HFFc6 (cell line): ENCODE results near the gene FRAS1. TPM values are rescaled to one million over a fixed set of nuclear protein-coding genes. Genes with fewer than 3 reads are reported as not detected.
"Not testable (repeated sequence)": the region's sequence is repeated elsewhere in the genome, so short reads cannot be mapped to it uniquely, and the experiment has no call there.

Source experiments
- DNase-seq: peaks from one replicate; pipeline ENCODE4 v3.0.0-alpha.2; 2018
- H3K27ac Mint-ChIP-seq: 2 replicates; pipeline ENCODE4 v1.8.0; 2020; ENCODE audit warnings: mild to moderate bottlenecking, mixed read lengths
- H3K27me3 Mint-ChIP-seq: 2 replicates; pipeline ENCODE4 v1.8.0; 2021; ENCODE audit warnings: mild to moderate bottlenecking, moderate library complexity, mixed read lengths; ENCODE audit not compliant: insufficient read depth
- H3K36me3 Mint-ChIP-seq: 2 replicates; pipeline ENCODE4 v1.8.0; 2021; ENCODE audit warnings: low read depth, mixed read lengths
- H3K4me1 Mint-ChIP-seq: 2 replicates; pipeline ENCODE4 v1.8.0; 2020; ENCODE audit warnings: low read depth, mixed read lengths
- H3K4me3 Mint-ChIP-seq: 2 replicates; pipeline ENCODE4 v1.8.0; 2020; ENCODE audit warnings: mild to moderate bottlenecking, moderate library complexity, mixed read lengths
- H3K9me3 Mint-ChIP-seq: 2 replicates; pipeline ENCODE4 v1.8.0; 2020; ENCODE audit warnings: mild to moderate bottlenecking, mixed read lengths
- total RNA-seq, 6 experiments: library from RNA; stranded (reverse); fragmentation: NEBNext Ultra II Directional; extraction: Animal tissue kit (Norgen Biotek cat#: 25700); gene quantifications; 2 replicates in 1 of 6; 3 replicates in 5 of 6; pipeline ENCODE4 v1.2.3, GENCODE V29; 2021
- TF ChIP-seq, protein P1 (sequence below): fragments of 200-600 bp; sonication (generic); IDR thresholded peaks from 2 replicates; pipeline ENCODE4 v1.5.0; 2021; ENCODE audit warnings: antibody characterized with exemption, mild to moderate bottlenecking

The FRAS1 gene
- total RNA-seq, 6 experiments from 2014 or later, result 1.7 to 11.0 (median 2.3) TPM

DNA sequence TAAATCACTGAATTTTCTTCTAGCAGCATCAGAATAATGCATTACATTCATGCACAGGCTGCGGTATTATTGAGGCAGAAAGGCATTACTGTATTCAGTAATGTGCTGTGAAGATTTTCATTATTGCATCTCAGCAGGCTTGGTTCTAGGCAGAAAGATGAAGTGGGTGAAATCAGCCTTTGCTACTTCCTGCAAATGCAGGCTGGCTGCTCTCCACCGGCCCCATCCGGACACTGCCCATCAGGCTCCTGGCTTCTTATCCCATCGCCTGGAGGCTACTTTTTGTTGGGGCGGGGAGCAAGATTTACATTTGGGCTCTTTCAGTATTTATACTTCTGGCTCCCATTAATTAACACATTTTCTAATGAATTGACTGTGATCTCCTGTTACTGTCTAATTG, 117.8 kb downstream of the FRAS1 start:
- Mint-ChIP-seq H3K9me3 (no peaks in the 10 kb centered on the region), H3K36me3 (no peaks in the 10 kb centered on the region), H3K27ac (no peak overlapping the region), H3K27me3 (no peaks in the 10 kb centered on the region; the same call in 1 of the 2 replicates), H3K4me1 (peaks cover 7% of the 10 kb centered on the region; the same call in 1 of the 2 replicates), H3K4me3 (no peak overlapping the region)
- no peak for DNase-seq
- TF ChIP-seq, protein P1, sequence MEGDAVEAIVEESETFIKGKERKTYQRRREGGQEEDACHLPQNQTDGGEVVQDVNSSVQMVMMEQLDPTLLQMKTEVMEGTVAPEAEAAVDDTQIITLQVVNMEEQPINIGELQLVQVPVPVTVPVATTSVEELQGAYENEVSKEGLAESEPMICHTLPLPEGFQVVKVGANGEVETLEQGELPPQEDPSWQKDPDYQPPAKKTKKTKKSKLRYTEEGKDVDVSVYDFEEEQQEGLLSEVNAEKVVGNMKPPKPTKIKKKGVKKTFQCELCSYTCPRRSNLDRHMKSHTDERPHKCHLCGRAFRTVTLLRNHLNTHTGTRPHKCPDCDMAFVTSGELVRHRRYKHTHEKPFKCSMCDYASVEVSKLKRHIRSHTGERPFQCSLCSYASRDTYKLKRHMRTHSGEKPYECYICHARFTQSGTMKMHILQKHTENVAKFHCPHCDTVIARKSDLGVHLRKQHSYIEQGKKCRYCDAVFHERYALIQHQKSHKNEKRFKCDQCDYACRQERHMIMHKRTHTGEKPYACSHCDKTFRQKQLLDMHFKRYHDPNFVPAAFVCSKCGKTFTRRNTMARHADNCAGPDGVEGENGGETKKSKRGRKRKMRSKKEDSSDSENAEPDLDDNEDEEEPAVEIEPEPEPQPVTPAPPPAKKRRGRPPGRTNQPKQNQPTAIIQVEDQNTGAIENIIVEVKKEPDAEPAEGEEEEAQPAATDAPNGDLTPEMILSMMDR, result no peak

DNA sequence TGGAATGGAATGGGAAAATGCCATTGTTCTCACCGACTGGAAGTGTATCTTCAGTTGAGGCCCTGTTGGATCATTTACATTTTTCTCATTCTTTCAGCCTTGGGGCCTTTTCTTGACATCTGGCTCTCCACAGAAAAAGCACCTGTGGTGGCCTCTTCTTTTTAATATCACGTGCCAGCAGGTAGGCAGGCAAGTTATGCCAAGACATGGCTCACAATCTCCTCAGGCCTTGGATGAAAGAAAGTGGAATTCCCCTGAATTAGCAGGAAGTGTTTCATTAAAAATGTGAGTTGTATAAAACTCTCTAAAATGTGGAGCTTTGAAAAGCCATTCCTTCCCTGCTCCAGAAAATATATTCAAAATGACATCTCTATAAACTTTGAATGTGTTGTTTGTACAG, 122.1 kb downstream of the FRAS1 start:
- no peak overlapping the region for H3K4me3 Mint-ChIP-seq
- peaks cover 5% of the 10 kb centered on the region; the same call in 1 of the 2 replicates for H3K36me3 Mint-ChIP-seq
- H3K9me3 Mint-ChIP-seq, result no peaks in the 10 kb centered on the region; the same call in 1 of the 2 replicates

DNA sequence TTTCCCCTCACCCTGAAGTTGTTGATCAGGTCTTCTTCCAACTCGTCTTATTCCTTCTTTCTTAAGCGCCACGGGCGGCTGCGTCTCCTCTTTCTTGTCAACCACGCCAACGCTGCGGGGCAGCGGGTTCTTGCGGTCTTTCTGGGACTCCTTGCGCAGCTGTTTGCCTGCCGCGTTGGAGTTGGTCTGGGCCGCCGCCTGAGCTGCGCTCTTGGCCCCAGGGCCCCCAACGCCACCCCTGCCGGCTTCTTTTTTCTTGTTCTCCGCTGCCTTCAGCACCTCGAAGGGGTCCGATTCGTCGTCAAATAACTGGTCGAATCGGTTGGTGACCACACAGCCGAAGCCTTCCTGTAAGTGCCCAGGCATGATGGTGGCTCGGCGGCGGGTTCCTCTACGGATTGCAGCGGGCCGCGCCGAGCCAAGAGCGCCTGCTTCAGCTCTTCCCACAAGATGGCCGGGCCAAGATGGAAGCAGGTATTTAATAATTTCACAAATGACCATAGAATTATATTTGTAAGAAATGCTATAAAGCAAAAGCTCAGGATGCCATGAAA, 124.6 kb downstream of the FRAS1 start:
- H3K4me1 Mint-ChIP-seq, DNase-seq, H3K36me3 Mint-ChIP-seq, H3K27ac Mint-ChIP-seq, H3K27me3 Mint-ChIP-seq, H3K9me3 Mint-ChIP-seq, H3K4me3 Mint-ChIP-seq: not testable (repeated sequence)

More for the DNA sequence above, 122.1 kb downstream of the FRAS1 start:
- DNase-seq, result no peak
- H3K4me1 Mint-ChIP-seq, result peaks cover 7% of the 10 kb centered on the region; the same call in 1 of the 2 replicates
- H3K27me3 Mint-ChIP-seq, result no peaks in the 10 kb centered on the region; the same call in 1 of the 2 replicates
- TF ChIP-seq, protein P1, result no peak
- H3K27ac Mint-ChIP-seq, result no peak overlapping the region

DNA sequence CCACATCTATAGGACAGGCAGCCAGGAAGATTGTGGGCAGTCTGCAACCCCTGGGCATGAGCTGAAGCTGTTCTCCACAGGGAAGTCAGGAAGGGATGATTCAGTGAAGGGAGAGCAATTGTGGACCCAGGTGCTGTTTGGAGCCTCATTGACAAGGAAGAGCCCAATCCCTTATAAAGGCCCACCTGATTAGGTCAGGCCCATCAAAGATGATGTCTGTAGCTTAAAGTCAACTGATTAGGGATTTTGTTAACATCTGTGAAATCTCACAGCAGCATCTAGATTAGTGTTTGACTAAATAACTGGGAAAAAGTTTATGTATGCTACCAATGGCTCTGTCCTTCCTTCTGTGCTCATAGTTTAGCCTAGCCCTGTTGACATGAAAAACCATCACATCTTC, 127.5 kb downstream of the FRAS1 start:
- TF ChIP-seq, protein P1, result no peak
- Mint-ChIP-seq H3K36me3 (peaks cover 5% of the 10 kb centered on the region; the same call in 1 of the 2 replicates), H3K27ac (no peak overlapping the region), H3K4me1 (no peaks in the 10 kb centered on the region; the same call in 1 of the 2 replicates), H3K4me3 (no peak overlapping the region), H3K9me3 (no peaks in the 10 kb centered on the region; the same call in 1 of the 2 replicates), H3K27me3 (no peaks in the 10 kb centered on the region)
- no peak for DNase-seq

DNA sequence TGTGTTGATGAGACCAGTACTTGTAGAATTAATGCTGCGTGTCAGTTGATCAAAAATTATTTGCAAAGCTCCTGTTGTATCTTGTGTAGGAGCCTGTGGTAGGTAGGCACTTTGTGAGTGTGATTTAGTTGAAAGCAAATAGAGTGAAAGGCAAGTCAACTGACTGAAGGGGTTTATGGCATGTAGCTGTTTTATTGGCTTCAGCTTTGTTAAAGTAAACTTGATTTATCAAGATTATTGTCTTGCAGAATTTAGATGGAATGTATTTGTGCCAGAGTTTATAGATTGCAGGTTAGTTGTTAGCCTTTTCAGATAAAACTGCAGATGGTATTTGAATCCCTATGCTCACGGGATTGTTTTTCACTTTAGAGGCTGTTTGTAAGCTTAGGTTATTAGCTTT, 128.0 kb downstream of the FRAS1 start:
- H3K9me3 Mint-ChIP-seq, result no peaks in the 10 kb centered on the region; the same call in 1 of the 2 replicates
- H3K27ac Mint-ChIP-seq, result no peak overlapping the region
- H3K4me3 Mint-ChIP-seq, result no peak overlapping the region
- H3K27me3 Mint-ChIP-seq, result no peaks in the 10 kb centered on the region
- no peaks in the 10 kb centered on the region; the same call in 1 of the 2 replicates for H3K4me1 Mint-ChIP-seq
- no peak for DNase-seq
- TF ChIP-seq, protein P1, result no peak
- peaks cover 5% of the 10 kb centered on the region; the same call in 1 of the 2 replicates for H3K36me3 Mint-ChIP-seq
